GM19351 (cell line): Measurements from ENCODE around the gene NSG1.
A peak's percentile ranks its signal among the peaks of the same experiment; 100 is the strongest.
"Not testable (repeated sequence)": the region's sequence is repeated elsewhere in the genome, so short reads cannot be mapped to it uniquely, and the experiment has no call there.

Experiments used
- ATAC-seq: cut with Tn5 transposase; IDR thresholded peaks from one replicate; pipeline ENCODE4 v1.9.1; 2021; ENCODE audit warnings: mild to moderate bottlenecking, moderate library complexity; ENCODE audit not compliant: unreplicated experiment

NSG1 gene

GRCh38 chr4:4386736-4387392 is at the start of gene NSG1:
TSS of gene NSG1 (plus strand) at chr4:4387102. CDS start at chr4:4387630, 528 bp downstream.
- no peak for ATAC-seq

DNA sequence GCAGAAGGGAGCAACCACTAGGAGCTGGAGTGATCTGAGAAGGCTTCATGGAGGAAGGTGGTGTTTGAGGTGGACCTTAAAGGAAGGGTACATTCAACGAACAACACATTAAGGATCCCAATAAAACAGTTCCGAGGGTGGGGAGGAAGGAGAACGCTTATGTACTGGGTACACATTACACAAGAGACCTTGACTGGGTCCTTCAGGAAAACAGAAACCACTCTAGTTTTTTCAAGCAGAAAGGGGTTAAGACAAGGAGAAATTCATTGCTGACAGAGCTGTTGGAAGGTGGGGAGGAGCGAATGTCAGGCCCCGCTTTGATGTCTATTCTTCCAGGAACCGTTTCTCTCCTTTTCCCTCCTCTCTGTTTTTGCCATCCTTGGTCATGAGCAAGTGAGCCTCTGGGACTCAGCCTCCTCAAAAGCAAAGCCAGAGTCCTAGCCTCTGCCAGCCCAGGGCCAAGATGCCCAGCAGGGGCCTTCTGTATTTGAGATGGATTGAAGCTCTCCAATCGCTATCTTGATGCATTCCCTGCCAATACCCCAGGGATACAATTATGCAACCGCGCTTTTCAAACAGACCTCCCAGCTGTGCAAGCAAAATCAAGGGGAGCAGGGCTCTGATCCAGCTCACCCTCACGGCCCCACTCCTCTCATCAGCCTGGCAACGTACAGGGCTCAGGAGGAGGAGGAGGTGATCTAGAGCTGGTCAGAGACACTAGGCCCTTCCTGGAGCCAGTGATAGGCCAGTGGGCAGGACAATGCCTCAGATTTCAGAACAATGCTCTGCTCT is 48.5 kb upstream of the NSG1 start:
- ATAC-seq, result no peak

- ATAC-seq, result no peak
Observed at GRCh38 chr4:4339504-4340085, 47.3 kb upstream of the NSG1 start.

GRCh38 chr4:4341861-4342650 is 44.8 kb upstream of the NSG1 start:
- ATAC-seq, result no peak

GRCh38 chr4:4343038-4343437 is 43.9 kb upstream of the NSG1 start:
- no peak for ATAC-seq

GRCh38 chr4:4344915-4345527 is 41.9 kb upstream of the NSG1 start:
- ATAC-seq, result peak; percentile 91

- ATAC-seq, result no peak
Observed at GRCh38 chr4:4347585-4347984, 39.3 kb upstream of the NSG1 start.

- ATAC-seq, result not testable (repeated sequence)
Observed at GRCh38 chr4:4348585-4348984, 38.3 kb upstream of the NSG1 start.

DNA sequence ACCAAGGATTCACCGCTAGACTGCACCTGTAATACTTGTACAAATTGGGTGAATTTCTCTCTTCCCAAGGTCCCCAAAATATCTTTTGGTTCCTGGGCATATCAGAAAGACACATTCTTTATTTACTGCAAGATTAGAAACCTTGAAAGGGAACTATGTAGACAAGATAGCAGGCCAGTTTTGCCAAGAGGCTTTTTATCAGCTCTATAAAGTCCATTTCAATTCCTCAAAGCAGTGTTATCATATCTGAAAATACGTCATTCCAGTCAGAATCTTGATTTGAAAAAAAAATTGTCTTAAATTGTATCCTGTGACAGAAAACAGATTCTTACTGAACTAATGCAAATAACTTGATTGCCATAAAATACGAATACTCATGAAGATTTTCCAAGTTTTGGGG is 37.0 kb upstream of the NSG1 start:
- ATAC-seq, result no peak

DNA sequence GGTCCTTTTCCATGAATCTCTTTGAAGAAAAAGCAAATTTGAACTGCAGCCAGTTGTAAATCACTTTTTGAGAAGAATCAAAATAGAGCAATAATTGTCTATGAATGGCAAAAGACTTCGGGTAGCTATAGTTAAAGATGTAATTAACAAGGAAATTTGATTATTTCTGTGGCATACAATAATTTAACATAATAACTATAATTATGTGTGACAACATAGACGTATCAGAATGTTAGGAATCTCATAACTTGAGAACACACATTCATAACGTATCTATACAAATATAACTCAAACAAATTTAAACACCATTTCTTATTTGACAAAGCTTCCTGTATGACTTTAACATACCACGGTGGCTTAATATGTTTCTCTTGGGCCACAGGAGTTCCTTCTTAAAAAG is 36.0 kb upstream of the NSG1 start:
- no peak for ATAC-seq

DNA sequence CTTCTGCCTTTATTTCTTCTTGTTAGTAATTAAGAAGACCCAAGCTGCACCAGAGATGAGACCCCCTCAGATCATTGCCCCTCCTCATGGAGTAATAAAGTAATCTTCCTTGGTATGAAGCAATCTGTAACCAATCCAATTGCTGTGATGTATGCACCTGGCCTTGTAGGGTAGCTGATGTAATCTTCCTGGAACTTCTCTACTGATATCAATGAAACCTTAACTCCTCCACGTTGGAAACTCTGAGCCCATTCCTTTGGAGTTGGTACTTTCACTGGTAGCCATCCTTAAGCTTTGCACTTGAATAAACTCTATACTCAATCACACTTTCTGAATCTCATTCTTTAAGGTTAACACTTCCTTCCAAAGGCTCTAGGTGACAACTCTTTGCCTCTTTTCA is 31.6 kb upstream of the NSG1 start:
- ATAC-seq, result no peak

DNA sequence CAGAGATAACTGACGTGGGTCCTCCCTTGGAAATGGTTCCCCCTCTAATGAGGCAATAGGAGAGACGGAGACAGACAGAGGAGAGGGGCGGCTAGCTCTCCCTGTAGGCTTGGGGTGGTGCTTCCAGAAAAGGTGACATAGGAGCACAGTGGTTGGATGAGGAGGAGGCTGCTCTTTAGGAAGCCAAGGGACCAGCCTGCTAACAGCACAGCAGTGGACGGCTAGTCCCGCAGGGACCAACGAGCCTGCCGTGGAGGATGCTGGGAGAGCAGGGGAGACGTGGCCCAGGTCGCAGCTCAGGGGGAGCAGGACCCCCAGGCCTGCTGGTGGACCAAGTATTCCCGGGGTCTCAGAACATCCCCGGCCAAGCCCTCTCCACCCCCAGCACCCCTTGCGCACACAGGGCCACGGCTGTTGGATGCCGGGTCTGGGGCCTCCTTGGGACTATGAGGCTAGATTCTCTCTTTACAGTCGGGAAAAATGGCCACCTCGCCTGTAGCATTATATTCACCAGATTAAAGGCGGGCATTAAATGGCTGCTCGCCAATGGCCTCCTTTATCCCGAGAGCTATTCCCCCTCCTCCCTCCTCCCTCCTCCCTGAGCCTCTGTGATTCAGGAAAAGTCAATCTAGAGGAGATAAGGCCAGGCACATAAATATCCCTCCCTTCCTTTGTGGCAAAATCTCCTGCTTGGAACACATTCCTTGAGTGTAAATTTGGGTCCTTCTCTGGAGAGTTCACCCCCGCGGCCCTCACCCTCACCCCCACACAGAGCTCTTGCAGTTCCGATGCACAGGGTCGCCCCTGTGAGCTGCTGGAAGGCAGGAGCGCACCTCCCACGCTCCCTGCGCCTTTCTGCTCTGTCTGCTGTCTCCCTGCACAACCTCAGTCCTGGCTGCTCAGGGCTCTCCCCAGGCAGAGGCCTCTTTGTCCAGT is 30.5 kb upstream of the NSG1 start:
- ATAC-seq, result no peak

DNA sequence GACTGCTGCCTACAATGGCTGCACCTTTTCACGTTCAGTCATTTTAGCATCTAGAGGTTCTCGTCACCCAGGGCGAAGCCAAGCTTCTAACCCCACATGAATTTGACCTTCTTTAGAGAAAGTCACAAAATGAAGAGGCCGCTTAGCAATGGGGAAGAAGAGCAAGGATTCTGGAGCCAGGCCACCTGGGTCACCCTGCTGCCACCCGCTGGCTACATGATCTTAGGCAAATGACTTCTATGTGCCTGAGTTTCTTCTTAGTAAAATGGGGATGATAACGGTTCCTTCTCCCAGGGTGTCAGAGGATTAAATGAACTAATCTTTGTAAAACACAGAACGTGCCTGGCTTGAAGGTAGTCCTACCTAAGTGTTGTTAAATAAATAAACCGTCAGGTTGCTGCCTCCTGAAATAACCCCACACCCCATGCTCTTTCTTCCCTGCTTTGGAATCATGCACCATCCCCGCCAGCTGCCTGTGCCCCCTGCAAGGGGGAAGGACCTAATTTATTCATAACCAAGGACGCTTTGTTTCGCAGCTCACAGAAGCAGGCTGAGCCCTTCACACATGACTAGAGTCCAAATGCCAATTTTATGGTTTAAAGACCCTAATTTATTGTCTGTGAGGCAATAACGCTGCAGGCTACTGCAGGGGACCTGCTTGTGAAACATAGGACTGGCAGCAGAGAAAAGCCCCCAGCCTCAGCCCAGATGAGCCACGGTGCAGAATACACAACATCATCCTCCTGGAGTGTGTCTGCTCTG is 28.6 kb upstream of the NSG1 start:
- no peak for ATAC-seq

DNA sequence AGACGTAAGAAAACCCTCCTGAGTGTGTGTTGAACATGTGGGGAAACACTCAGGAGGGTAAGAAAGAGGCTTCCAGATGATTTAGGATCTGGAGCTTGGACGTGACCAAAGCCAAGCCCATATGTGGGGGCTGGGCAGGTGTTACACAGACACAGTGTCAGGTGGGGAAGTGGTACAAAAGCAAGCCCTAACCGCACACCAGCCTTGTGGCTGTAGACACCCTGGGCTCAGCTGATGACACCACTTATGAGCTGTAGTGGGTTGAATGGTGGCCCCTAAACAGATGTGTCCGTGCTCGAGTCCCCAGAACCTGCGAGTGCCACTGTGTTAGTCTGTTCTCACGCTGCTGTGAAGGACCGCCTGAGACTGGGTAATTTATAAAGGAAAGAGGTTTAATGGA is 25.0 kb upstream of the NSG1 start:
- no peak for ATAC-seq

DNA sequence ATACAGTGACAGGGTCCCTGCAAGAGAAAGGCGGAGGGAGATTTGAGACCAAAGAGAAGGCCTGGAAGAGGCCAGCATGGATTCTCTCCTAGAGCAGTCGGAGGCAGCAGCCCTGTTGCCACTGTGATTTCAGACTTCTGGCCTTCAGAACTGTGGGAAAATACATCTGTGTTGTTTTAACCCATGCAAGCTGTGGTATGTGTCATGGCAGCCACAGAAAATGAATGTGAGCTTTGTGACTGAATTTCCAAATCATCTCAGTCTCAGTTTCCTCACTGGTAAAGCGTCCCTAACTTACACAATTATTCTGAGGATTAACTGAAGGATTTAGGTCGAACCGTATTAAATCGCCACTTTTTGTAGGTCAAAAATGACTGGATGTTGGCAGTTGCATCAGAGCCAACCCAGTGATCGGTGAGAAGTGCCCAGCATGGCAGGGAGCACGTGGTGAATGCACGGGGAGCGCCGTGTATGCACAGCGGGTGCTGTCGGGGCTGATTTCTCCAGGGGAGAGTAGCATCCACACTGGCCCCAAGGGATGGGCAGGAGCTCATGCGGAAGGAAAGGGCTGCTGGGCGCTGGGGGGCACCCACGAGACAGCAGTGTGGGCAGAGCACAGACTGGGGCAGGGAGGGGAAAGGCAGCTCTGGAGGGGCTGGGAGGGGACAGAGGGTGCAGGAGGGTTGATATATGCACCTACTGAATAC is 23.8 kb upstream of the NSG1 start:
- ATAC-seq, result no peak

GRCh38 chr4:4364061-4364460 is 22.8 kb upstream of the NSG1 start:
- ATAC-seq, result no peak

DNA sequence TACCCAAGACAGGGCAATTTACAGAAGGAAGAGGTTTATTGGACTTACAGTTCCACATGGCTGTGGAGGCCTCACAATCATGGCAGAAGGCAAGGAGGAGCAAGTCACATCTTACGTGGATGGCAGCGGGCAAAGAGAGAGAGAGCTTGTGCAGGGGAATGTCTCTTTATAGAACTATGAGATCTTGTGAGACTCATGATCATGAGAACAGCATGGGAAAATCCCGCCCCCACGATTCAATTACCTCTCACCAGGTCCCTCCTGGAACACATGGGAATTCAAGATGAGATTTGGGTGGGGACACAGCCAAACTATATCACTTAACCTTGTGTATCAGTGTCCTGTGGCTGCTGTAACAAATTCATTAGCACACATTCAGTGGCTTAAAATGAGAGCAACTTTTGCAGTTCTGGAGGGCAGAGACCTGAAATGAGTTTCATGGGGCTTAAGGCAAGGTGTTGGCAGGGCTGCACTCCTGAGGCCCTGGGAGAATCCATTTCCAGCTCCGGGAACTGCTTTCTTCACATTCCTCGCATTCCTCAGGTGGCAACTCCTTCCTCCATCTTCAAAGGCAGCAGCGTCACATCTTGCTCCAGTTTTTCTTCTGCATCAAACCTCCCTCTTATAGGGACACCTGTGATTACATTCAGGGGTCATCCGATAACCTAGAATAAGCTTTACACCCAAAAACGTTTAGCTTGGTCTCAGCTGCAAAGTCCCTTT is 22.3 kb upstream of the NSG1 start:
- no peak for ATAC-seq
